ENCODE results near the gene PPP2R5C. TPM values are rescaled to one million over a fixed set of nuclear protein-coding genes. Genes with fewer than 3 reads are reported as not detected.
A peak's percentile ranks its signal among the peaks of the same experiment; 100 is the strongest.

Gene PPP2R5C
- total and polyA plus RNA-seq, 7 experiments from 2014 or later: 155 to 449 (median 382) TPM

DNA sequence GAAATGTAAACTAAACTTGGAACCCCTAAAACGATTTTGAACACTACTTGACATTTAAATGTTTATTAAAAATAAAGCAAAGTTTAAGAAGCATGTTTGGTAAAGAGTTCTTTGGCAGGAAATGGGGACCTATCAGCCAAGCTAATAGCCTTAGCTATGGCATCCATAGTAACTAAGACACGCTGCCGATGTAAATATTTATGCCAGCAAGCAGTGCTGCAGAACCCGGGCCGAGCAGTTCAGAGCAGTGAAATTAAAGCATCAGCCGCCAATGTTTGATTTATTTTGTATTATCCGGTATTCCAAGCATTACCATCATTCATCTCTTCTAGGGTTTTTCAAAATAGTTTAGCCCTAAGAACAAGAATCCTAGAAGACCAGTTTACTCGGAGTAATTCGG is 61.6 kb downstream of the PPP2R5C start:
- H3K36me3 Mint-ChIP-seq: peaks cover 10 to 63% (median 32%) of the 10 kb centered on the region in 5 donors
- POLR2A ChIA-PET: interaction anchor here (0.7 to 5.6 kb wide), 22 partner anchors 8 to 126 kb away, joined by 3 to 426 read pairs (median 7); partner anchors contain the start of gene PPP2R5C
- peak; percentile 30 for ATAC-seq
- H3K4me3 Mint-ChIP-seq: peak overlapping the region; percentile 85 to 96 (median 90)
- H3K27me3 ChIP-seq (ENCODE audit: control insufficient read depth in 2 of 2, insufficient read depth in 2 of 2, low read length in 2 of 2): no peaks in the 10 kb centered on the region
- H3K4me1 Mint-ChIP-seq: peaks cover 65 to 91% (median 85%) of the 10 kb centered on the region in 7 donors
- peaks cover 65 to 68% of the 10 kb centered on the region in 2 donors for H3K4me1 ChIP-seq (ENCODE audit: control insufficient read depth in 2 of 2, insufficient read depth in 2 of 2, low read length in 2 of 2)
- H3K36me3 ChIP-seq (ENCODE audit: control insufficient read depth in 2 of 3, insufficient read depth in 3 of 3, low read length in 3 of 3): peaks cover 0 to 15% (median 7%) of the 10 kb centered on the region in 3 experiments
- H3K9me3 ChIP-seq (ENCODE audit: control insufficient read depth in 2 of 3, low read length in 3 of 3): no peaks in the 10 kb centered on the region
- intact Hi-C loops (cut with micrococcal nuclease): loop anchor here (1.0 to 5.0 kb wide), 14 partner anchors 8 to 1756 kb away; partner anchors contain the start of genes HSP90AA1 (in 2 of the 2) and EVL (in 1 of the 2)
- peaks cover 0 to 2% (median 0%) of the 10 kb centered on the region in 5 donors for H3K27me3 Mint-ChIP-seq
- peak overlapping the region; percentile 67 for H3K4me3 ChIP-seq (ENCODE audit: low read length)
- peaks cover 0 to 4% (median 0%) of the 10 kb centered on the region in 11 donors for H3K9me3 Mint-ChIP-seq
- peak in 6 of 9 donors; percentile 54 to 77 (median 68) for DNase-seq
- CTCF ChIA-PET: interaction anchor here (0.6 to 4.2 kb wide), 6 partner anchors 11 to 101 kb away, joined by 3 to 57 read pairs (median 5); no protein-coding TSS in a partner anchor
- peak overlapping the region; percentile 90 to 100 (median 99) for H3K27ac Mint-ChIP-seq
- H3K27ac ChIP-seq (ENCODE audit: low read depth, low read length): peak overlapping the region; percentile 97

DNA sequence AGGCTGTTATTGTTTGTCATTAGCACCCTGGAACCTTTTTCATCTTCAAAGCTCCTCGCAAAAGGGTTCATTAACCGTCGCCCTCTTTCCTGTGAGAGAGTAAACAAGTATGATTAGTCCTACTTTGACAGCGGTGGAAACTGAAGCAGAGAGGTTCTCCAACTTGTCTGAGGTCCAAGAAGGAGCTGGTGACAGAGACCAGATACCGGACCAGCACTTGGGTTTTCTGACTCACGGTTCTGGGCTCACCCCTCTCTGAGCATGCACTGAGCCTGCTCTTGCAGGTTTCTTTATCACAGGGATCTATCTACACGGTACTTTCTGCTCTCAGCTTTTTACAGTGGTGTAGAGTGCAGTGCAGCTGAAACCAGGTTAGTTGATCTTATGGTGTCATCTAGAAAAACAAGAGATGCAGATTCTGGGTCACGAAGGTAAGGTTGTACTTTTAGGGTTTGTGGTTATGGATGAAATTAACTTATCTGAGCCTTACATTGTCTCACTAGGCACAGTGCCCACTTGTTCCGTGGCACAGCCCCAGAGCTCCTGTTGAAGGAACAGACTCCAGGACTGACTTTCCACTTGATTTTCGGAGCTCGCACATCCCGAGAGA is 62.1 kb downstream of the PPP2R5C start:
- intact Hi-C loops (cut with micrococcal nuclease): loop anchor here (1.0 to 5.0 kb wide), 18 partner anchors 8 to 1756 kb away; partner anchors contain the start of genes HSP90AA1 (in 2 of the 2) and EVL (in 1 of the 2)
- H3K27ac ChIP-seq (ENCODE audit: low read depth, low read length): peak overlapping the region; percentile 97
- no peaks in the 10 kb centered on the region for H3K27me3 ChIP-seq (ENCODE audit: control insufficient read depth in 2 of 2, insufficient read depth in 2 of 2, low read length in 2 of 2)
- peaks cover 0 to 4% (median 0%) of the 10 kb centered on the region in 11 donors for H3K9me3 Mint-ChIP-seq
- H3K4me3 Mint-ChIP-seq: peak overlapping the region; percentile 85 to 96 (median 90)
- H3K4me1 ChIP-seq (ENCODE audit: control insufficient read depth in 2 of 2, insufficient read depth in 2 of 2, low read length in 2 of 2): peaks cover 64 to 68% of the 10 kb centered on the region in 2 donors
- peaks cover 0 to 20% (median 8%) of the 10 kb centered on the region in 3 experiments for H3K36me3 ChIP-seq (ENCODE audit: control insufficient read depth in 2 of 3, insufficient read depth in 3 of 3, low read length in 3 of 3)
- ATAC-seq (peak; percentile 72), DNase-seq (peak in 8 of 9 donors; percentile 71 to 87 (median 82))
- ChIA-PET POLR2A (interaction anchor here (0.7 to 5.6 kb wide), 26 partner anchors 8 to 240 kb away, joined by 3 to 426 read pairs (median 6); partner anchors contain the start of gene PPP2R5C), CTCF (interaction anchor here (0.6 to 4.2 kb wide), 8 partner anchors 12 to 101 kb away, joined by 3 to 57 read pairs (median 4); no protein-coding TSS in a partner anchor)
- H3K9me3 ChIP-seq (ENCODE audit: control insufficient read depth in 2 of 3, low read length in 3 of 3): no peaks in the 10 kb centered on the region
- peaks cover 10 to 61% (median 34%) of the 10 kb centered on the region in 5 donors for H3K36me3 Mint-ChIP-seq
- H3K27ac Mint-ChIP-seq: peak overlapping the region; percentile 90 to 100 (median 99)
- H3K4me3 ChIP-seq (ENCODE audit: low read length): peak overlapping the region; percentile 67
- H3K4me1 Mint-ChIP-seq: peaks cover 65 to 91% (median 86%) of the 10 kb centered on the region in 7 donors
- H3K27me3 Mint-ChIP-seq: peaks cover 0 to 2% (median 0%) of the 10 kb centered on the region in 5 donors

DNA sequence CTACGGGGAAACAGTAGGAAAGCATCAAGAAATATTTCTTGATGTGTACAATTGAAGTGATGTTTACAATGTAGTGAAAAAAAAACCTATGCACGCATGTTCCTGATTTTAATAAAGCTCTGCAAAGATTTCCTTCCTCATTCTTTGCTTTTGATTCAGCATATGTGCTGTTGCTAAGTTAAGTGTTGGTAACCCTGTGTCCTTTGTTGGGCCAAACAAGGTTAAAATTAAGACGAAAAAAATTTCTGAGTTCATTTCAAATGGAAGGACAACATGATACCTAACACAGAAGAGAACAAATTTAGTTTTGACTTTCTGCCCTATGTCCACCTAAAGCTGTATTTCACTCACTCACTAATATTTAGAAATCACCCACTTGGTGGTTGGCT is 62.8 kb downstream of the PPP2R5C start:
- no peaks in the 10 kb centered on the region for H3K27me3 ChIP-seq (ENCODE audit: control insufficient read depth in 2 of 2, insufficient read depth in 2 of 2, low read length in 2 of 2)
- Mint-ChIP-seq H3K36me3 (peaks cover 10 to 59% (median 34%) of the 10 kb centered on the region in 5 donors), H3K27ac (peak overlapping the region; percentile 90 to 100 (median 99)), H3K9me3 (peaks cover 0 to 4% (median 0%) of the 10 kb centered on the region in 11 donors), H3K4me3 (peak overlapping the region; percentile 85 to 96 (median 90)), H3K27me3 (peaks cover 0 to 2% (median 0%) of the 10 kb centered on the region in 5 donors), H3K4me1 (peaks cover 62 to 91% (median 86%) of the 10 kb centered on the region in 7 donors)
- ChIA-PET CTCF (interaction anchor here (1.1 to 4.2 kb wide), 5 partner anchors 12 to 102 kb away, joined by 4 to 57 read pairs (median 6); no protein-coding TSS in a partner anchor), POLR2A (interaction anchor here (0.6 to 5.6 kb wide), 24 partner anchors 11 to 239 kb away, joined by 3 to 426 read pairs (median 7); partner anchors contain the start of gene PPP2R5C)
- peak overlapping the region; percentile 97 for H3K27ac ChIP-seq (ENCODE audit: low read depth, low read length)
- intact Hi-C loops (cut with micrococcal nuclease): loop anchor here (1.0 to 5.0 kb wide), 8 partner anchors 18 to 1757 kb away; partner anchors contain the start of genes HSP90AA1 (in 2 of the 2) and EVL (in 1 of the 2)
- H3K36me3 ChIP-seq (ENCODE audit: control insufficient read depth in 2 of 3, insufficient read depth in 3 of 3, low read length in 3 of 3): peaks cover 5 to 27% (median 8%) of the 10 kb centered on the region in 3 experiments
- peaks cover 64 to 68% of the 10 kb centered on the region in 2 donors for H3K4me1 ChIP-seq (ENCODE audit: control insufficient read depth in 2 of 2, insufficient read depth in 2 of 2, low read length in 2 of 2)
- no peaks in the 10 kb centered on the region for H3K9me3 ChIP-seq (ENCODE audit: control insufficient read depth in 2 of 3, low read length in 3 of 3)
- peak in 5 of 9 donors; percentile 9 to 58 (median 42) for DNase-seq
- no peak for ATAC-seq
- peak overlapping the region; percentile 67 for H3K4me3 ChIP-seq (ENCODE audit: low read length)

DNA sequence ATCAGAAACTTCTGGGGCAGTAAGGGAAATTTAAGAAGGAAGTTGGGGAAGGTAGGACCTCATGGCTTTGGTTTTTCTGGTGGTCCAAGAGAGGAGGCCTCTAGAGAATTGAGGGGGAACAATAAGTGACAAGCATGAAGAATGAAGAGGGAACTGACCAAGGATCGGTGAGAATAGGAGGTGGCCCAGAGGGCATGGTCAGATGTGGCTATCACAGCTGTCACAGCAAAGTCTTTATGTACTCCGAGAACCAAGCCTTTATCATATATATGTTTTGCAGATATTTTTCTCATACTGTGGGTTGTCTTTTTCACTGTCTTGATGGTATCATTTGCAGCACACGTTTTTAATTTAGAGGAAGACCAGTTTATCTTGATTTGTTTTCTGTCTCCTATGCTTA is 64.3 kb downstream of the PPP2R5C start:
- CTCF ChIA-PET: interaction anchor here (0.6 to 4.2 kb wide), 6 partner anchors 14 to 63 kb away, joined by 3 to 25 read pairs (median 4); no protein-coding TSS in a partner anchor
- DNase-seq: no peak
- Histone ChIP-seq H3K27ac (ENCODE audit: low read depth, low read length) (peak overlapping the region; percentile 97), H3K27me3 (ENCODE audit: control insufficient read depth in 2 of 2, insufficient read depth in 2 of 2, low read length in 2 of 2) (no peaks in the 10 kb centered on the region), H3K4me1 (ENCODE audit: control insufficient read depth in 2 of 2, insufficient read depth in 2 of 2, low read length in 2 of 2) (peaks cover 65 to 74% of the 10 kb centered on the region in 2 donors), H3K36me3 (ENCODE audit: control insufficient read depth in 2 of 3, insufficient read depth in 3 of 3, low read length in 3 of 3) (peaks cover 13 to 39% (median 16%) of the 10 kb centered on the region in 3 experiments), H3K4me3 (ENCODE audit: low read length) (peak overlapping the region; percentile 67), H3K9me3 (ENCODE audit: control insufficient read depth in 2 of 3, low read length in 3 of 3) (no peaks in the 10 kb centered on the region)
- peak overlapping the region; percentile 90 to 100 (median 99) for H3K27ac Mint-ChIP-seq
- H3K4me1 Mint-ChIP-seq: peaks cover 68 to 94% (median 88%) of the 10 kb centered on the region in 7 donors
- ATAC-seq: no peak
- POLR2A ChIA-PET: interaction anchor here (1.0 to 5.6 kb wide), 12 partner anchors 10 to 119 kb away, joined by 3 to 426 read pairs (median 6); no protein-coding TSS in a partner anchor
- peaks cover 0 to 4% (median 0%) of the 10 kb centered on the region in 11 donors for H3K9me3 Mint-ChIP-seq
- peak overlapping the region; percentile 78 to 96 (median 90) for H3K4me3 Mint-ChIP-seq
- H3K36me3 Mint-ChIP-seq: peaks cover 10 to 55% (median 34%) of the 10 kb centered on the region in 5 donors
- peaks cover 0 to 2% (median 0%) of the 10 kb centered on the region in 5 donors for H3K27me3 Mint-ChIP-seq
- intact Hi-C loops (cut with micrococcal nuclease): loop anchor here (1.0 to 2.0 kb wide), 5 partner anchors 14 to 55 kb away; no protein-coding TSS in a partner anchor

DNA sequence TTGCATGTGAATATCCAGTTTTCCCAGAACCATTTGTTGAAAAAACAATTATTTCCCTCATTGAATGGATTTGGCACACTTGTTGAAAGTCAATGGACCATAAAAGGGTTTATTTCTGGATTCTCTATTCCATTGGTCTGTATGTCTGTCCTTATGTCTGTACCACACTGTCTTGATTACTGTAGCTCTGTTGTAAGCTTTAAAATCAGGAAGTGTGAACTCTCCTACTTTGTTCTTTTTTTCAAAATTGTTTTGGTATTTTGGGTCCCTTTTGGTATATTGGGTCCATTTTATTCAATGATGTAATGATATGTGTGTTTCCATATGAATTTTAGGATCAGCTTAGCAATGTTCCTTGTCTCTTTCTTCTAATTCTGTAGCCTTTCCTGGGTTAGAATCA is 64.8 kb downstream of the PPP2R5C start:
- H3K27ac Mint-ChIP-seq: peak overlapping the region; percentile 90 to 100 (median 99)
- intact Hi-C loops (cut with micrococcal nuclease): loop anchor here in 1 of 2 donors (1.0 kb wide), 1 partner anchor 34 kb away; no protein-coding TSS in a partner anchor
- ATAC-seq: no peak
- Histone ChIP-seq H3K4me1 (ENCODE audit: control insufficient read depth in 2 of 2, insufficient read depth in 2 of 2, low read length in 2 of 2) (peaks cover 70 to 76% of the 10 kb centered on the region in 2 donors), H3K36me3 (ENCODE audit: control insufficient read depth in 2 of 3, insufficient read depth in 3 of 3, low read length in 3 of 3) (peaks cover 13 to 44% (median 18%) of the 10 kb centered on the region in 3 experiments), H3K27ac (ENCODE audit: low read depth, low read length) (peak overlapping the region; percentile 97), H3K27me3 (ENCODE audit: control insufficient read depth in 2 of 2, insufficient read depth in 2 of 2, low read length in 2 of 2) (no peaks in the 10 kb centered on the region), H3K9me3 (ENCODE audit: control insufficient read depth in 2 of 3, low read length in 3 of 3) (no peaks in the 10 kb centered on the region), H3K4me3 (ENCODE audit: low read length) (peak overlapping the region; percentile 67)
- H3K36me3 Mint-ChIP-seq: peaks cover 10 to 54% (median 34%) of the 10 kb centered on the region in 5 donors
- H3K9me3 Mint-ChIP-seq: peaks cover 0 to 4% (median 0%) of the 10 kb centered on the region in 11 donors
- H3K4me3 Mint-ChIP-seq: peak overlapping the region; percentile 78 to 96 (median 90)
- peaks cover 70 to 95% (median 89%) of the 10 kb centered on the region in 7 donors for H3K4me1 Mint-ChIP-seq
- peaks cover 0 to 2% (median 0%) of the 10 kb centered on the region in 5 donors for H3K27me3 Mint-ChIP-seq
- ChIA-PET POLR2A (interaction anchor here (1.1 to 5.6 kb wide), 9 partner anchors 10 to 119 kb away, joined by 3 to 426 read pairs (median 6); no protein-coding TSS in a partner anchor), CTCF (interaction anchor here (0.6 to 4.2 kb wide), 5 partner anchors 13 to 64 kb away, joined by 3 to 25 read pairs (median 4); no protein-coding TSS in a partner anchor)
- no peak for DNase-seq

All from naive thymus-derived CD4-positive, alpha-beta T cell (primary cell).